ENCODE data around the gene USP3.

DNA sequence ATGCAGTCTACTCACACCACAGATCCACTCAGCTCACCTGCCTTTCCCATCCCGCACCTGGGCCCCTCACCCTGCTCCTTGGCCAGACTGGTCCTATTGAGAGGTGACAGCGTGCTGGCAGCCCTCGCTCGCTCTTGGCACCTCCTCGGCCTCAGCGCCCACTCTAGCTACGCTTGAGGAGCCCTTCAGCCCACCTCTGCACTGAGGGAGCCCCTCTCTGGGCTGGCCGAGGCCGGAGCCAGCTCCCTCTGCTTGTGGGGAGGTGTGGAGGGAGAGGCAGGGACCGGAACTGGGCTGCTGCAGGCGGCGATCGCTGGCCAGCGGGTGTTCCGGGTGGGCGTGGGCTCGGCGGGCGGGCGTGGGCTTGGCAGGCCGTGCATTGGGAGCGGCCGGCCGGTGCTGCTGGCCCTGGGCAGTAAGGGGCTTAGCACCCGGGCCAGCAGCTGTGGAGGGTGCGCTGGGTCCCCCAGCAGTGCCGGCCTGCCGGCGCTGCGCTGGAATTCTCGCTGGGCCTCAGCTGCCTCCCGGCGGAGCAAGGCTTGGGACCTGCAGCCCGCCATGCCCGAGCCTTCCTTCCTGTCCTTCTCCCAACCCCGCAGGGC lies 45.5 kb upstream of the USP3 start:
- no peak for TF ChIP-seq CTCF (IDR thresholded peaks at IDR 0.05)
- no peak for TF ChIP-seq POLR2AphosphoS5 (IDR thresholded peaks at IDR 0.05)
- TF ChIP-seq POLR2A (IDR thresholded peaks at IDR 0.05), result no peak
